DMS53 treated with DMSO at 0.1 percent for 48 hours (cell line): ENCODE data around the gene RBM11.

Experiments used
- DNase-seq: peaks from one replicate; lab custom pipeline; 2025; ENCODE audit not compliant: unreplicated experiment; lab: John Stamatoyannopoulos, UW

The RBM11 gene

GRCh38 chr21:14215971-14216641 is at the start of gene RBM11:
Gene RBM11, plus strand, starts transcription at chr21:14216157. Its CDS starts 30 bp downstream, at chr21:14216187.
- peak; percentile 60 for DNase-seq

- DNase-seq, result peak; percentile 60
Measured at GRCh38 chr21:14166463-14167223, 49.3 kb upstream of the RBM11 start.

GRCh38 chr21:14206222-14206621 is 9.7 kb upstream of the RBM11 start:
- DNase-seq, result no peak

- no peak for DNase-seq
Measured at GRCh38 chr21:14210738-14211137, 5.2 kb upstream of the RBM11 start, which contains the start of gene LIPI. Gene LIPI, minus strand, starts transcription at chr21:14210955. Its CDS starts 110 bp downstream, at chr21:14210845.

GRCh38 chr21:14213164-14213563 is 2.8 kb upstream of the RBM11 start:
- no peak for DNase-seq

GRCh38 chr21:14223365-14223764 is 7.4 kb downstream of the RBM11 start:
- DNase-seq, result no peak

- DNase-seq, result no peak
Measured at GRCh38 chr21:14229399-14229798, 13.4 kb downstream of the RBM11 start.

- DNase-seq, result no peak
Measured at GRCh38 chr21:14235101-14235500, 19.1 kb downstream of the RBM11 start.

GRCh38 chr21:14236180-14236579 is 20.2 kb downstream of the RBM11 start:
- no peak for DNase-seq

- no peak for DNase-seq
Measured at GRCh38 chr21:14239281-14239680, 23.3 kb downstream of the RBM11 start.

- no peak for DNase-seq
Measured at GRCh38 chr21:14241297-14241696, 25.3 kb downstream of the RBM11 start.

- no peak for DNase-seq
Measured at GRCh38 chr21:14243461-14243860, 27.5 kb downstream of the RBM11 start.

GRCh38 chr21:14243874-14244273 is 27.9 kb downstream of the RBM11 start:
- DNase-seq, result no peak

GRCh38 chr21:14244911-14245310 is 29.0 kb downstream of the RBM11 start:
- DNase-seq, result no peak

GRCh38 chr21:14245711-14246110 is 29.8 kb downstream of the RBM11 start:
- DNase-seq, result no peak

GRCh38 chr21:14251336-14251735 is 35.4 kb downstream of the RBM11 start:
- no peak for DNase-seq

GRCh38 chr21:14259747-14260146 is 43.8 kb downstream of the RBM11 start:
- DNase-seq, result peak; percentile 59

GRCh38 chr21:14260174-14260764 is 44.3 kb downstream of the RBM11 start:
- DNase-seq, result no peak

- DNase-seq, result no peak
Measured at GRCh38 chr21:14262039-14262438, 46.1 kb downstream of the RBM11 start.

GRCh38 chr21:14263879-14264278 is 47.9 kb downstream of the RBM11 start:
- no peak for DNase-seq

- DNase-seq, result no peak
Measured at GRCh38 chr21:14265023-14265422, 49.1 kb downstream of the RBM11 start.

GRCh38 chr21:14267076-14267475 is 51.1 kb downstream of the RBM11 start:
- DNase-seq, result no peak
